Stimulated activated CD8-positive, alpha-beta memory T cell treated with anti-CD3 and anti-CD28 coated beads, Interleukin-12 subunit alpha, Interleukin-12 subunit beta, amount 100 ng/mL, for 4 hours (primary cell): ENCODE measurements around the gene RASGEF1C.
"Not testable (repeated sequence)": the region's sequence is repeated elsewhere in the genome, so short reads cannot be mapped to it uniquely, and the experiment has no call there.

Source experiments
- DNase-seq: peaks from one replicate; pipeline ENCODE4 v3.0.0-alpha.2; 2020; ENCODE audit warnings: low read depth

Gene RASGEF1C

DNA sequence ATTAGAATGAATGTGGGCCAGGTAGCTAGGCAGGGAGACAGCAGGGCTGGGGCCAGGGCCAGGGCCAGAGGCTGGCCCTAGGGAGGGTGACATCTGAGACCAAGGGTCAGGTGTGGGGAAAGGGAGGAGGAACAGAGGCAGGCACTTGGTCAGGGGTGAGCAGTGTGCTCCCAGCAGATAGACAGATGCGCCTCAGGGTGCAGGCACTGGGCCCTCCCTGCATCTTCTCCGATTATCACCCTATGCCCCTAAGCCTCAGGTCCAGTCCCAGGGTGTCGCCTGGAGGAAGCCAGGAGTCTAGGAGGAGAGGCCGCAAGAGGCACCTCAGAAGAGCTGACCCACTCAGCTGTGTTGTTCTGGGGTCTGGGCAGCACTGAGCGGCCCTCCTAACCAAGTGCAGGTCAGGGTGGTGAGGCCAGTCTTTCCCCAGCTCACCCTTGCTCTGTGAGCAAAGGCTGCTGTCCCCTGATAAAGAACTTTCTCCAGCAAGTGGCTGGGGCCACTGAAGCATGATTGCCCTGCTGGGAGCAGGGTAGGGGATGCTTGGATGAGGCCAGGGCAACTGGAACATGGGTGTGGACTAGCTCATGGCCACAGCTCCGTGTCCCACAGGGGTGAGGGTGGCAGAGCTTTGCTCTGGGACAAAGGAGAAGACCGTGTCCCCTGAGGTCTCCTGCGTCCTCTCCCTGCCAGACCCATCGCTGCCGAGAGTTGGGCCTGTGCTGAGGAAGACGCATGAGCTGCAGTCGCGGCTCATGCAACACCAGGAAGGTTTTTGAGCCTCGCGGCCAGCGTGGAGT, 2.1 kb upstream of the RASGEF1C start:
- DNase-seq = no peak

DNA sequence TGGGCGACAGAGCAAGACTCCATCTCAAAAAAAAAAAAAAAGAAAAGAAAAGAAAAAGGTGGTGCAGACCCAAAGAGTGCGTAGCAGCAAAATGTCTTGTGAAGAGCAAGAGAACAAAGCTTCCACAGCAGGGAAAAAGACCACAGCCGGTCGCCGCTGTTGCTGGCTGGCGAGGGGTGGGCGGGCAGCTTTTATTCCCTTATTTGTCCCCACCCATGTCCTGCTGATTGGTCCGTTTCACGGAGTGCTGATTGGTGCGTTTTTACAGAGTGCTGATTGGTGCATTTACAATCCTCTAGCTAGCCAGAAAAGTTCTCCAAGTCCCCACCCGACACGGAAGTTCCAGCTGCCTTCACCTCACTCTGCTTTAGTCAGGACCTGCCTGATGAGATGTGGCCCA, 1.1 kb upstream of the RASGEF1C start:
- not testable (repeated sequence) for DNase-seq

DNA sequence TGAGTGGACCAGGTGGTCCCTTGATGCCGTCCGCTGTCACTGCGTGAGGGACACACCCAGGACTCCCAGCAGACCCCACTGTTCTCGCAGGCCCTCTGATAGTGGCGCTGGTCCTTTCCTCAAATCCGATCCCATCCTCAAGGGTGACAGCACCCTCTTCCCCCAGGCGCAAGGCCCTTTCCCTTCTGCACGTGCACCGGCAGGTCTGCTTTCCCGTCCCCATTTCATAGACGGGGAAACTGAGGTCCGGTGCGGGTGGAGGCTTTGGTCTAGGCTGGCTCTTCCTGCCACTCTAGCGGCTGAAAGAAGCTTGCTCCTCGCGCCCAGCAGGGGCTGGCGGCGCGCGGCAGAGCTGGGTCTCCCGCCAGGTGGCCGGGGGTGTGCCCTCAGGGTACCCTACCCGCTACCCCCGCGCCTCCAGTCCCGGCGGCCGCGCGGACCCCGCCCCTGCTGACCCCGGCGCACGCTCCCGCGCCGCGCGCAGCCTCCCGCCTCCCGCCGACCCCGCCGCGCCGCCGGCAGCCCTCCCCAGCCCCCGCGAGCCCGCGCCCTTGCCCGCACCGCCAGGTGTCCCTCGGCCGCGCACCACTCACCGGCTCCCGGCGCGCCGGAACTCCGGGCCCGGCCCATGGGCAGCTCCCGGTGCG, 453 bp downstream of the RASGEF1C start:
- DNase-seq = no peak

DNA sequence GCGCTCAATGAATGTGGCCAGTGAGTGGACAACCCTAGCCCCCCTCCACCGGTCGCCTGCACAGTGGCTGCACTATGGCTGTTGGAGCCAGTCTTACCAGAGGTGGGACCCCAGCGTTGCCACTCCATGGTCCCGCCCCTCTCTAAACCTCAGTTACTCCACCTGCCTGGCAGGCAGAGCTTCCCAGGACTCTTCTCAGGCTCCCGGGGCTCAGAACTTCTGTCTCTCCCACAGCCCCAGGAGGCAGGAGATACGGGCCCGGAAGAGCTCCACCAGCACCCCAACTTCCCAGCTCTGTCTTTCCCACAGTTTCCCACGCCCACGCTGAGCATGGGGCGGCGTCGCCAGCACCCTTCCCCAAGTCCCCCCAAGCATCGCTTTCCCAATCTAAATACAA, 975 bp downstream of the RASGEF1C start:
- no peak for DNase-seq

DNA sequence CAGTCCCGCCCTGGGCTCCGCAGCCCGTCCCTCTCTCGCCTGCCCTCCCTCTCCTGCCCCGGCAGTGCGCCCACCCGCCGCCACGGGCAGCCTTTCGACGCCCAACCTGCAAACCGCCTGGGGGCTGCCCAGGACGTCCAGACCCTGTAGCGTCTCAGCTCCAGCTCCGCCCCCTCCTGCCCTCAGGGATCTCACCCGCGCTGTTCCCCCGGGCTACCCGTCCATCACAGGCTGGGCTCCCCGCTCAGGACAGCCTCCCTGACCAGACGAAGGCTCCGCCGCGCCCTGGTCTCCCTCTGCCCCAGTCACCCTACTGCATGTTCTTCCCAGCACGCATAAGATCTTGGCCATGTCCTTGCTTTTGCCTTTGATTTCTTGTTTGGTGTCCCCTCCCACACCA, 1.4 kb downstream of the RASGEF1C start:
- DNase-seq = no peak

GRCh38 chr5:180206993-180207392, 2.0 kb downstream of the RASGEF1C start:
- no peak for DNase-seq

DNA sequence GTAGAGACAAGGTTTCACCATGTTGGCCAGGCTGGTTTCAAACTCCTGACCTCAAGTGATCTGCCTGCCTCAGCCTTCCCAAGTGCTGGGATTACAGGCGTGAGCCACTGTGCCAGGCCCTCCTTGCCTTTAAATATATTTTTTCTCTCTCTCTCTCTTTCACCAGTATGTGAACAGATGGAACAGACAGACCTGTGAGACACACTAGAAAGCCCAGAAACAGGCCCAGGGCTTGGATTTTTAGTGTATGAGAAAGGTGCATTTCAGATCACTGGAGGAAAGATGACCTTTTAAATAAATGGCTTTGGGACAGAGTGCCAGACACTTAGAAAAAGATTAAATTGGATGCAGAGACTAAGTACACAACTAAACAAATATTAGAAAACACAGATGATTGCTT, 3.1 kb downstream of the RASGEF1C start:
- DNase-seq = no peak

- DNase-seq = no peak
These were observed 4.7 kb downstream of the RASGEF1C start for GRCh38 chr5:180204276-180204819.

DNA sequence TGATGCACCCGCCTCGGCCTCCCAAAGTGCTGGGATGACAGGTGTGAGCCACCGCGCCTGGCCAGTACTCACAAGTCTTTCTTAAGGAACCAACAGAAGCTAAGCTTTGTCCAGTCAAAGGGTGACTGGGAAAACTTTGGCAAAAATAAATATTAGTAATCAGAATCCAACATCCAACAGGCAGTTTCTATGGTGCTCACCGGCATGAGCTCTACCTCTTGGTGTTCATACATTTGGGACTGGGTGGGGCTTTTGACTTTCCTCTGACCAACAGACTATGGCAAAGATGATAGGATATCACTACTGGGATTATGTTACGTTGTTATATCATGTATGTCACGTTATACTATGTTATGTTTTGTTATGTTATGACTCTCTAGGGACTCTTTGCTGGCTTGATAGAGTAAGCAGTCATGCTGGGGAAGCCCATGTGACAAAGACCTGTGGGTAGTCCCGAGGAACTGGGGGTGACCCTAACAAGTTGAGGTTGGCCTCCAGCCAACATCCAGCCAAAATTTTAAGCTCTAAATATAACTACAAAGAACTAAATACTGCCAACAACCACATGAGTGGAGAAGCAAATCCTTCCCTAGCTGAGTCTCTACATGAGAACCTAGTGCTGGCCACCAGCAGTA, 6.0 kb downstream of the RASGEF1C start:
- DNase-seq = no peak

GRCh38 chr5:180201051-180201987, 7.7 kb downstream of the RASGEF1C start:
- DNase-seq = no peak

DNA sequence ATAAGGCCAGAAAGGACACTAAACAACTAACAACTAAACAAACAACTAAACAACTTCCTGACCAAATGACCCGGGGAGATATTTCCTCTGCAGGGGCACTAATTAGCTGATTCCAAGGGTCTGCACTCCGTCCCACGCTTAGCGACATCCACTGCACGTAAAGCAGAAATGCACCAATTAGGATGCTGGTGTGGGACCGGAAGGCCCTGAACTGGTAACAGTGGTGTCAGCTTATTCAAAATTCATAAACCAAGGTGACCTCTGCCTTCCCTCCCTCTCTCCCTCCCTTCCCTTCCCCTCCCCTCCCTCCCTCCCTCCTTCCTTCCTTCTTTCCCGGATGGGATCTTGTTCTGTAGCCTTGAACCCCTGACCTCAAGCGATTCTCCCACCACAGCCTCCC, 9.6 kb downstream of the RASGEF1C start:
- DNase-seq = no peak

GRCh38 chr5:180198208-180198607, 10.8 kb downstream of the RASGEF1C start:
- no peak for DNase-seq

GRCh38 chr5:180197016-180197702, 11.9 kb downstream of the RASGEF1C start:
- no peak for DNase-seq

- DNase-seq = no peak
These were observed 14.3 kb downstream of the RASGEF1C start for GRCh38 chr5:180194410-180195345.

- no peak for DNase-seq
These were observed 15.1 kb downstream of the RASGEF1C start for GRCh38 chr5:180193749-180194375.

- DNase-seq = no peak
These were observed 17.3 kb downstream of the RASGEF1C start for GRCh38 chr5:180191716-180192115.

DNA sequence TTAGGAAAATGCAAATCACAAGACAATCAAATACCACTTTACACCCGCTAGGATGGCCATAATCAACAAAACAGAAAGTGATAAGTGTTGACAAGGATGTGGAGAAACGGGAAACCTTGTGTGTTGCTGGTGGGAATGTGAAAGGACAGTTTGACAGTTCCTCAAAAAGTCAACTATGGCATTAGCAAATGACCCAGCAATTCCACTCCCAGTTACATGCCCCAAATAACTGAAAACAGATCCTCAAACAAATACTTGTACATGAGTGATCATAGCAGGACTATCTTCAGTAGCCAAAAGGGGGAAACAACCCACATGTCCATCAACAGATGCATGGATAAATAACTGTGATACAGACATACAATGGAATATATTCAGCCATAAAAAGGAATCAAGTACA, 21.2 kb downstream of the RASGEF1C start:
- DNase-seq = no peak

DNA sequence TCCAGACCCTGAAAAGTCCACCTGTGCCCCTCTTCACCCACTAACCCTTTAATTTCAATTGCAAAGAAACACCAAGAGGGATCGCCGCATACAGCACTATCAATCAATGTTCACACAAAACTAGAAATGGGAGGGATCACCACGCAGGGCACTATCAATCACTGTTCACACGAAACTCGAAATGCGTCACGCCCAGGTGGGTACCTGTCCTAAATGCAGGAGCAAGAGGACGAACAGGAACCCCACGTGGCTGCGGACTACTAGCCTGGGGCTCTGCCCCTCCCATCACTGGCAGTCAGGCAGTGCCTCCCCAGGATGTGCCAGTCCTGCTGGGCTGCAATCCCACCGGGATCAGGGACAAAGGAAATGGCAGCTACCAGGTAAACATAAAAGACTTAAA, 28.2 kb downstream of the RASGEF1C start:
- DNase-seq = no peak

- no peak for DNase-seq
These were observed 28.6 kb downstream of the RASGEF1C start for GRCh38 chr5:180180421-180180820.
